ENCODE measurements around the gene AFG1L. TPM values are rescaled to one million over a fixed set of nuclear protein-coding genes. Genes with fewer than 3 reads are reported as not detected.
"Not testable (repeated sequence)": the region's sequence is repeated elsewhere in the genome, so short reads cannot be mapped to it uniquely, and the experiment has no call there.

The AFG1L gene
- polyA plus RNA-seq, result 1 to 10 TPM; 1.8 to 2.0 TPM

- Histone ChIP-seq H3K27me3 (ENCODE audit: control insufficient read depth in 1 of 2, insufficient read depth in 2 of 2, low read length in 2 of 2) (no peaks in the 10 kb centered on the region), H3K27ac (ENCODE audit: low read depth in 2 of 2, low read length in 1 of 2) (peak within 1 kb of the TSS; percentile 93 to 98), H3K4me1 (ENCODE audit: control insufficient read depth in 2 of 2, insufficient read depth in 2 of 2, low read length in 1 of 2) (no peaks in the 10 kb centered on the region), H3K36me3 (ENCODE audit: control insufficient read depth in 2 of 2, insufficient read depth in 2 of 2, low read length in 1 of 2) (no peaks in the 10 kb centered on the region), H3K9me3 (ENCODE audit: control insufficient read depth in 2 of 2, insufficient read depth in 1 of 2, low read depth in 1 of 2, low read length in 1 of 2) (no peaks in the 10 kb centered on the region), H3K4me3 (ENCODE audit: low read depth in 1 of 2, low read length in 2 of 2) (peak within 1 kb of the TSS; percentile 78 to 92)
- WGBS, 2 donors, result 1% methylated on average over 46 of the region's 46 CpGs
These were observed at the start of gene AFG1L for GRCh38 chr6:108294727-108295625. TSS of gene AFG1L (plus strand) at chr6:108295054. CDS start at chr6:108295080, 26 bp downstream.

- H3K27me3 ChIP-seq (ENCODE audit: control insufficient read depth in 1 of 2, insufficient read depth in 2 of 2, low read length in 2 of 2); H3K4me3 ChIP-seq (ENCODE audit: low read depth in 1 of 2, low read length in 2 of 2); H3K36me3 ChIP-seq (ENCODE audit: control insufficient read depth in 2 of 2, insufficient read depth in 2 of 2, low read length in 1 of 2); H3K27ac ChIP-seq (ENCODE audit: low read depth in 2 of 2, low read length in 1 of 2); H3K9me3 ChIP-seq (ENCODE audit: control insufficient read depth in 2 of 2, insufficient read depth in 1 of 2, low read depth in 1 of 2, low read length in 1 of 2); H3K4me1 ChIP-seq (ENCODE audit: control insufficient read depth in 2 of 2, insufficient read depth in 2 of 2, low read length in 1 of 2): not testable (repeated sequence)
- WGBS, 2 donors, result 90 to 97% methylated on average over 7 of the region's 7 CpGs
These were observed 49.8 kb upstream of the AFG1L start for GRCh38 chr6:108245095-108245494.

- no peak overlapping the region for H3K27ac ChIP-seq (ENCODE audit: low read depth in 2 of 2, low read length in 1 of 2)
- no peaks in the 10 kb centered on the region for H3K36me3 ChIP-seq (ENCODE audit: control insufficient read depth in 2 of 2, insufficient read depth in 2 of 2, low read length in 1 of 2)
- H3K27me3 ChIP-seq (ENCODE audit: control insufficient read depth in 1 of 2, insufficient read depth in 2 of 2, low read length in 2 of 2), result no peaks in the 10 kb centered on the region
- H3K4me3 ChIP-seq (ENCODE audit: low read depth in 1 of 2, low read length in 2 of 2), result no peak overlapping the region
- no peaks in the 10 kb centered on the region for H3K9me3 ChIP-seq (ENCODE audit: control insufficient read depth in 2 of 2, insufficient read depth in 1 of 2, low read depth in 1 of 2, low read length in 1 of 2)
- 83 to 92% methylated on average over 1 of the region's 1 CpG for WGBS, 2 donors
- no peaks in the 10 kb centered on the region for H3K4me1 ChIP-seq (ENCODE audit: control insufficient read depth in 2 of 2, insufficient read depth in 2 of 2, low read length in 1 of 2)
These were observed 46.8 kb upstream of the AFG1L start for GRCh38 chr6:108247965-108248536.

- Histone ChIP-seq H3K4me1 (ENCODE audit: control insufficient read depth in 2 of 2, insufficient read depth in 2 of 2, low read length in 1 of 2) (peaks cover 0 to 3% of the 10 kb centered on the region in 2 donors), H3K9me3 (ENCODE audit: control insufficient read depth in 2 of 2, insufficient read depth in 1 of 2, low read depth in 1 of 2, low read length in 1 of 2) (no peaks in the 10 kb centered on the region), H3K27ac (ENCODE audit: low read depth in 2 of 2, low read length in 1 of 2) (no peak overlapping the region), H3K36me3 (ENCODE audit: control insufficient read depth in 2 of 2, insufficient read depth in 2 of 2, low read length in 1 of 2) (no peaks in the 10 kb centered on the region), H3K4me3 (ENCODE audit: low read depth in 1 of 2, low read length in 2 of 2) (no peak overlapping the region), H3K27me3 (ENCODE audit: control insufficient read depth in 1 of 2, insufficient read depth in 2 of 2, low read length in 2 of 2) (no peaks in the 10 kb centered on the region)
- WGBS, 2 donors, result 81 to 85% methylated on average over 2 of the region's 2 CpGs
These were observed 44.5 kb upstream of the AFG1L start for GRCh38 chr6:108250240-108250866.

GRCh38 chr6:108251252-108251651 lies 43.6 kb upstream of the AFG1L start:
- 73 to 83% methylated on average over 2 of the region's 2 CpGs for WGBS, 2 donors
- Histone ChIP-seq H3K4me3 (ENCODE audit: low read depth in 1 of 2, low read length in 2 of 2) (no peak overlapping the region), H3K9me3 (ENCODE audit: control insufficient read depth in 2 of 2, insufficient read depth in 1 of 2, low read depth in 1 of 2, low read length in 1 of 2) (no peaks in the 10 kb centered on the region), H3K27ac (ENCODE audit: low read depth in 2 of 2, low read length in 1 of 2) (no peak overlapping the region), H3K4me1 (ENCODE audit: control insufficient read depth in 2 of 2, insufficient read depth in 2 of 2, low read length in 1 of 2) (peaks cover 0 to 3% of the 10 kb centered on the region in 2 donors), H3K36me3 (ENCODE audit: control insufficient read depth in 2 of 2, insufficient read depth in 2 of 2, low read length in 1 of 2) (no peaks in the 10 kb centered on the region), H3K27me3 (ENCODE audit: control insufficient read depth in 1 of 2, insufficient read depth in 2 of 2, low read length in 2 of 2) (no peaks in the 10 kb centered on the region)

GRCh38 chr6:108252055-108252454 lies 42.8 kb upstream of the AFG1L start:
- Histone ChIP-seq H3K9me3 (ENCODE audit: control insufficient read depth in 2 of 2, insufficient read depth in 1 of 2, low read depth in 1 of 2, low read length in 1 of 2) (no peaks in the 10 kb centered on the region), H3K4me1 (ENCODE audit: control insufficient read depth in 2 of 2, insufficient read depth in 2 of 2, low read length in 1 of 2) (peaks cover 0 to 3% of the 10 kb centered on the region in 2 donors)

GRCh38 chr6:108253241-108253640 lies 41.6 kb upstream of the AFG1L start:
- Histone ChIP-seq H3K27me3 (ENCODE audit: control insufficient read depth in 1 of 2, insufficient read depth in 2 of 2, low read length in 2 of 2) (no peaks in the 10 kb centered on the region), H3K27ac (ENCODE audit: low read depth in 2 of 2, low read length in 1 of 2) (no peak overlapping the region), H3K4me1 (ENCODE audit: control insufficient read depth in 2 of 2, insufficient read depth in 2 of 2, low read length in 1 of 2) (peaks cover 2 to 3% of the 10 kb centered on the region in 2 donors), H3K9me3 (ENCODE audit: control insufficient read depth in 2 of 2, insufficient read depth in 1 of 2, low read depth in 1 of 2, low read length in 1 of 2) (no peaks in the 10 kb centered on the region), H3K36me3 (ENCODE audit: control insufficient read depth in 2 of 2, insufficient read depth in 2 of 2, low read length in 1 of 2) (no peaks in the 10 kb centered on the region), H3K4me3 (ENCODE audit: low read depth in 1 of 2, low read length in 2 of 2) (no peak overlapping the region)
- 97 to 100% methylated on average over 1 of the region's 1 CpG for WGBS, 2 donors

More at GRCh38 chr6:108252055-108252454, 42.8 kb upstream of the AFG1L start:
- Histone ChIP-seq H3K27ac (ENCODE audit: low read depth in 2 of 2, low read length in 1 of 2) (no peak overlapping the region), H3K27me3 (ENCODE audit: control insufficient read depth in 1 of 2, insufficient read depth in 2 of 2, low read length in 2 of 2) (no peaks in the 10 kb centered on the region), H3K4me3 (ENCODE audit: low read depth in 1 of 2, low read length in 2 of 2) (no peak overlapping the region), H3K36me3 (ENCODE audit: control insufficient read depth in 2 of 2, insufficient read depth in 2 of 2, low read length in 1 of 2) (no peaks in the 10 kb centered on the region)
- 93 to 94% methylated on average over 5 of the region's 5 CpGs for WGBS, 2 donors

- H3K4me3 ChIP-seq (ENCODE audit: low read depth in 1 of 2, low read length in 2 of 2), result no peak overlapping the region
- H3K4me1 ChIP-seq (ENCODE audit: control insufficient read depth in 2 of 2, insufficient read depth in 2 of 2, low read length in 1 of 2), result peaks cover 2 to 3% of the 10 kb centered on the region in 2 donors
- WGBS, 2 donors, result 90 to 91% methylated on average over 4 of the region's 4 CpGs
- no peaks in the 10 kb centered on the region for H3K9me3 ChIP-seq (ENCODE audit: control insufficient read depth in 2 of 2, insufficient read depth in 1 of 2, low read depth in 1 of 2, low read length in 1 of 2)
- H3K36me3 ChIP-seq (ENCODE audit: control insufficient read depth in 2 of 2, insufficient read depth in 2 of 2, low read length in 1 of 2), result no peaks in the 10 kb centered on the region
- H3K27me3 ChIP-seq (ENCODE audit: control insufficient read depth in 1 of 2, insufficient read depth in 2 of 2, low read length in 2 of 2), result no peaks in the 10 kb centered on the region
- H3K27ac ChIP-seq (ENCODE audit: low read depth in 2 of 2, low read length in 1 of 2), result no peak overlapping the region
These were observed 40.1 kb upstream of the AFG1L start for GRCh38 chr6:108254433-108255410.
